ENCODE measurements around the gene KHNYN.

KHNYN gene

DNA sequence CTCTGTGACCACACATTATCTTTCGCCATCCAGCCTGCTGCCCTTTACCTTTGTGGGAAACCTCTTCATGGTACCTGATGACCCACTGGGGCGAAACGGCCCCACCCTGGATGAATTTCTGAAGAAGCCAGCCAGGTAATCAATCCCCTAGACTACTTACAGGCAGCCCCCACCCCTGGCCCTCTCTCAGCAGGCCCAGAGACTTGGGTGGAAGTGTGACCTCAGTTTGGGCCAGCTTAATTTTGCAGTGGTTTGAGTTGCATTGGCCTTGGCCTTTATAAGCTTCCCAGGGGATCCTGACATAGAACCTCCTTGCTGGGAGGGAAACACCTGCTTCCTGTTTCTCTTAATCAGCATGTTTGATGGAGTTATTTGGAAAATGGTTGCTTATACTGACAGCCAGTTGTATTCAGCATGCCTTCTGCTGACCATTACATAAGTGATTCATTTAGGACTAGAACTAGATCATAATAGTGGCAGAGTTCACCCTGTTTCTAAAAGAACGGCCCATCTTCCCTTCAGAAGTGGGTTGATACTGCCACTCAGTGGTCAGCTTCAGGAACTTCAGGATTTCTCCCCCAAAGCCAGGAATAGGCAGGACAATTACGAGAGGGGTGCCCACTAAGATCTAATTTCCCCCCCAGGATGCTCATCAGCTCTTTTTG, 6.7 kb downstream of the KHNYN start:
- no peak overlapping the region for H3K4me3 ChIP-seq (ENCODE audit: low read depth, low read length)
- TF ChIP-seq, protein P1, sequence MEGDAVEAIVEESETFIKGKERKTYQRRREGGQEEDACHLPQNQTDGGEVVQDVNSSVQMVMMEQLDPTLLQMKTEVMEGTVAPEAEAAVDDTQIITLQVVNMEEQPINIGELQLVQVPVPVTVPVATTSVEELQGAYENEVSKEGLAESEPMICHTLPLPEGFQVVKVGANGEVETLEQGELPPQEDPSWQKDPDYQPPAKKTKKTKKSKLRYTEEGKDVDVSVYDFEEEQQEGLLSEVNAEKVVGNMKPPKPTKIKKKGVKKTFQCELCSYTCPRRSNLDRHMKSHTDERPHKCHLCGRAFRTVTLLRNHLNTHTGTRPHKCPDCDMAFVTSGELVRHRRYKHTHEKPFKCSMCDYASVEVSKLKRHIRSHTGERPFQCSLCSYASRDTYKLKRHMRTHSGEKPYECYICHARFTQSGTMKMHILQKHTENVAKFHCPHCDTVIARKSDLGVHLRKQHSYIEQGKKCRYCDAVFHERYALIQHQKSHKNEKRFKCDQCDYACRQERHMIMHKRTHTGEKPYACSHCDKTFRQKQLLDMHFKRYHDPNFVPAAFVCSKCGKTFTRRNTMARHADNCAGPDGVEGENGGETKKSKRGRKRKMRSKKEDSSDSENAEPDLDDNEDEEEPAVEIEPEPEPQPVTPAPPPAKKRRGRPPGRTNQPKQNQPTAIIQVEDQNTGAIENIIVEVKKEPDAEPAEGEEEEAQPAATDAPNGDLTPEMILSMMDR (IDR thresholded peaks at IDR 0.05; ENCODE audit: borderline replicate concordance, insufficient read depth, low read depth, low read length): peak; percentile 63; the same call in 1 of the 2 replicates

DNA sequence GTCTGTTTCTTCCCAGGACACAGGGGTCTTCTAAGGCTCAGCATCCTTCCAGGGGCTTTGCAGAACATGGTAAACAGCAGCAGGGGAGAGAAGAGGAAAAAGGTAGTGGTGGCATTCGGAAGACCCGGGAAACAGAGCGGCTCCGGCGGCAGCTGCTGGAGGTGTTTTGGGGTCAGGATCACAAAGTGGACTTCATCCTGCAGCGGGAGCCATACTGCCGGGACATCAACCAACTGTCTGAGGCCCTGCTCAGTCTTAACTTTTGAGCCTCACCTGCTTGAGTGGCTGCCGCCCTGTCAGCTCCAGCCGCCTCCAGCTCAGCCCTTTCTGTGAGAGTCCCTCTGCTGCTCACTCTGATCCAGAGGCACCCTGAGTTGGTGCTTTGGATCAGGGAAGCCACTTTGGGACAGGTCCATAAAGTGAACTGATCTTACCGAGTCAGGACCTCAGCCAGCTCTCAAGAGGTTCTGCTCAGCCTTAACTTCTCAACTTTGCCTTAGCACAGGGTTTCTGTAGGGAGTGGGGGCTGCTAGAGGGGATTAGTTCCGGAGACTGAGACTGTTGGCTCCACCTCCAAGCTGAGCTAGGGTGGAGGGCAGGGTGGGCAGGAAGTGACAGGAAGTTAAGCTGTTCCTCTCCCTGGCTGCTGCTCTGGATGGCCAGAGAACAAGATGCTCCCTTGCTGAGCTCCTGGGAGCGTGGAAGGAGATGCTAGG, 7.4 kb downstream of the KHNYN start:
- TF ChIP-seq, protein P1 (IDR thresholded peaks at IDR 0.05; ENCODE audit: borderline replicate concordance, insufficient read depth, low read depth, low read length): no peak
- H3K4me3 ChIP-seq (ENCODE audit: low read depth, low read length): no peak overlapping the region

DNA sequence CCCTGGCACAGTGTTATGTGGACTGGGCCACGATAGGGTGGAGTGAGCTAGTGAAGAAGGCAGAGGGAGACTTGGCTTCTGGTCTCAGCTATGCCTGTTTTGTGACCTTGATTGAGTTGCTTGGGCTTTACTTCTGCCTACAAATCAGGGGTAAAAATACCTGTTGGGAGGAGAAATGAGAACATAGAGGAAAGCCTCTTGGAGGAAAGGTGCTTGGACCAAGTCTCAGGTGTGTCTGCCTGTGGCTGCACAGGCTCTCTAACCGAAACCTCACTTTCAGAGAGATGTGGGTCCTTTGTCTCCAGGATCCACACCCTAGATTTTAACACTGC, 7.9 kb downstream of the KHNYN start:
- TF ChIP-seq, protein P1 (IDR thresholded peaks at IDR 0.05; ENCODE audit: borderline replicate concordance, insufficient read depth, low read depth, low read length): no peak
- no peak overlapping the region for H3K4me3 ChIP-seq (ENCODE audit: low read depth, low read length)

DNA sequence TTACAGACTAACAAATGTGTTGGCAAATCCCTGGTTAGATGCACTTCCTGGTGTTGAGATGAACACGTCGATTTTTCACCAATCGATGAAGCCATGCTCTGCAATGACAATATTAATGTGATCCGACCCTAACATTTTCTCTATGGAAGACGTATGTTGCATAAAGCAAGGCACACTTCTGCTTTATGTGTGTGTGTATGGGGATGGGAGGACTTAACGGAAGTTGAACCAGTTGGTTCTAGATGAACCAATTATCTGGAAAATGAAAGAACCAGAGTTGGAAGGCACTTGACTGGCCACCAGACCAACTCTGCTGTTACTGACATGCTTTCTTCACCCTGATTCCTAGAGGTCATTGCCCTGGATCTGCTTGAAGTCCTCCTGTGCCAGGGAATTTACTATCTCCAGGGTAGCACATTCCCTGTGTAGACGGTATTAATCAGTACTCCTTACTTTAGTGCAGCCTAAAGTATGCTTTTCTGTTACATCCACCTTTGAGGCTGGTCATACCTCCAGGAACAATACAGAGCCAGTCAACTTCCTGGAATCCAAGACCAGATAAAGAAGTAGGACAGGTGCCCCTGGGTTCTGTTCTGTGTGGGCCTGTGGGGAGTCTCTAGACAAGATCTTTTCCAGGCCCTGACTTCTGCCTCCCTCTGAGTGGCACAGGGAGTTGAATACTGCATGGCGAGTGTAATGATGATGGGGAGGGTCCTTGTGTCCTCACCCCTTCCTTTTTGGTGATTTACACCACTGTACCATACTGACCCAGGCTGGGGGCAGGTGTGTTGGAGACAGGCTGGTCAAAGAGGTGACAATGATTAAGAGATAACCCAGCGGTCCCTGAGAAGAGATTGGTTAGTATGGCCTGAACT, 8.7 kb downstream of the KHNYN start:
- TF ChIP-seq, protein P1 (IDR thresholded peaks at IDR 0.05; ENCODE audit: borderline replicate concordance, insufficient read depth, low read depth, low read length): no peak
- no peak overlapping the region for H3K4me3 ChIP-seq (ENCODE audit: low read depth, low read length)

- no peak overlapping the region for H3K4me3 ChIP-seq (ENCODE audit: low read depth, low read length)
- TF ChIP-seq, protein P1 (IDR thresholded peaks at IDR 0.05; ENCODE audit: borderline replicate concordance, insufficient read depth, low read depth, low read length): no peak
These were observed 9.5 kb downstream of the KHNYN start for GRCh38 chr14:24439257-24439656.

- TF ChIP-seq, protein P1 (IDR thresholded peaks at IDR 0.05; ENCODE audit: borderline replicate concordance, insufficient read depth, low read depth, low read length): no peak
- H3K4me3 ChIP-seq (ENCODE audit: low read depth, low read length): no peak overlapping the region
These were observed 10.3 kb downstream of the KHNYN start for GRCh38 chr14:24439830-24440605.

All from GM12875 (cell line).